ENCODE data around the gene TMEM129.
"Not testable (repeated sequence)": the region's sequence is repeated elsewhere in the genome, so short reads cannot be mapped to it uniquely, and the experiment has no call there.

Gene TMEM129

DNA sequence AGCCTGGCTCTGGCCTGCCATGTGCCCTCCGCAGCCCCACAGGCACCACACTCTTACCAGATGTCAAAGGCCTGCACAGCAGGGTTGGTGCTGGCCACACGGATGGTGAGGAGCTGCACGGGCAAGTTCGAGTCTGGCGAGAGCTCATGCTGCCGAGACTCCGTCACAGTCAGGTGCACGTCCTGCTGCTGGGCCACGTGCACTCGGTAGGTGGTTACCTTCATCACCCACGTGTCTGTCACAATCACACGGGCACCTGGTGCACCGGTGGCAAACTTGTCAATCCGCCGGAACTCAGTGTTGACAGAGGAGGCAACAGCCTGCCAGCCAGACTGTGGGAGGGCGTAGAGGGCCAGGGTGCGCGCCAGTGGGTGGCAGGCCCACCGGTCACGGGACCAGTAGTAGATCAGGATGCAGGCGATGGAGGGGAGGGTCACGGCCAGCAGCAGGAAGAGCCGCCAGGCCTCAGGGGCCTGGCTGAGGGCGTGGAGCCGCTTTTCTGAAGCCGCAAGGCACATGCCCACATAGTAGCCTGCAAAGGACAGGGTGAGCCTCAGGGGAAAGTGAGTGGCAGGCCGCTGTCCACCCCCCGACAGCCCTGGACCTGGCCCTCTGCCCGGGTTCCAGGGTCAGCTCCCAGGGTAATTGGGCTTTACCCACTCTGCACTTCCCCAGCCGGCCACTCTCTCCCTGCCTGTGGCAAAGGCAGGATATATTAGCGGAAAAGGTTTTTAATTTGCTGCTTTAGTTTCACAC lies 2.9 kb downstream of the TMEM129 start:
- no peak for DNase-seq

- DNase-seq: no peak
Observed at GRCh38 chr4:1717129-1718094, 3.7 kb downstream of the TMEM129 start.

DNA sequence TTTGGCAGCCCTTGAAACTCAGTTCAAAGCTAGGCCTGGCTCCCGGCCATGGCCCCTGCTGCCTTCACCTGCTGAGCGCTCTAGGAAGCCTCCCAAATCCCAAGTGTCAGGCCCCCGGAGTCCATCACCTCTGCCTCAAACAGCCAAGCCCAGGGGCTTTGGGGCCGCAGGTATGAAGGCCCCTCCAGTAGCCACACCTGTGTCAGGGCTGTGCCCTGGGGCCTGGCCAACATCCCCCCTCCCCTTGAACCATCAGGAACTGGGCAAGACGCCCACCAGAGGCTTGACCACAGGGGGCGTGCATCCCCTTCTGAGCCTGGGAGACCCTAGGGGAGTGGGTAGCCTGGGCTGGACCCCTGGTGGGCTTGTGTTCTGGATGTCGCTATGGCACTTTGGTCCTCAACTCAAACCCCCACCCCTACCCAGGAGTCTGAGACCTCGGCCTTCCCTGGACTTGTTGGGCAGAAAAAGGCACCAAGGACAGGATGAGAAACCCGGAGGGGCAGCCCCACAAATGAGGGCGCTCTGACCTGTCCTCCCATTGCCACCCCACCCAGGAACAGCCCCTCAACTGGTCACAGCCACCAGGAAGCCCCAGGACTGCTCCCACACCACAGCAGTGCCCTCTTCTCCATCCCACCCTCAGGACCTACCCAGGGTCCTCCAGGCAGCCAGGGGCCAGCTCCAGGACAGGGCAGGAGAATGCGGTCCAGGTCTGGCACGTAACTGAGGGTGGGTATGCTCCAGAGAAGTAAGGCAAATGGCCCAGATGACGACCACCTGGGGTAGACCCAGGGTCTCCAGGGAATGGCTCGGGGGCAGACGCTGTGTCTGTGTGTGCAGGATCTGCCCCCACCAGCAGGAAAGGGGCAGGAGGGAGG lies 4.8 kb downstream of the TMEM129 start:
- no peak for DNase-seq

DNA sequence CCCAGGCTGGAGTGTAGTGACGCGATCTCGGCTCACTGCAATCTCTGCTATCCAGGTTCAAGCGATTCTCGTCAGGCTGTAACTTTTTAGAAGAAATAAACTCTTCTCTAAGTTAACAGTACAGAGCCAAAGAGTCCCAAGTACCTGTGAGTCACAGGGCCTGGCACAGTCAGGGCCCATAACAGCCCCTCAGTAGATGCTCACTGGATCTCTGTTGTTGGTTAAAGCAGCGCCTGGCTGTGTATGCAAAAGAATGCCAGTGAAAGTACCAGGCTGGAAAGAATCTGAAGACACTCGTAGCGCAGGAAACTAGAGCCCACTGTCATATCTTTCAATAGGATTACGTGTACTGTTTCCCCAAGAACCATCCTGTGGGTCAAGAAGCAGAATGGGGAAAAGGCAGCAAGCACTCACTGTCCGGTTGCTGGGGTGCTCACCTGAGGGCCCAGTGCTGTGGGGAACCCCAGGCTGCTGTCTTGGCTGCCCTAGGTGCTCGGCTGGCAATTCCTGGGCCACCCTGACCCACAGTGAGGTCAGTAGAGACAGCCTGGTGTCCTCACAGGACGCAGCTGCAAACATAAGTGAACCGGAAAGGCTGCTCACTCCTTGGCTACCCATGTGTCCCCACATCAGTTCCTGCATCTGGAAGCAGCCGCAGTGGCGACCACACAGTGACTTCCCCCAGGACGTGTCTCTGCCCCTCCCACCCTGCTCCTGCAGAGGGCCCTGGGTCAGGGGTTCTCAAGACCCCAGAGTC lies 5.9 kb downstream of the TMEM129 start:
- no peak for DNase-seq

DNA sequence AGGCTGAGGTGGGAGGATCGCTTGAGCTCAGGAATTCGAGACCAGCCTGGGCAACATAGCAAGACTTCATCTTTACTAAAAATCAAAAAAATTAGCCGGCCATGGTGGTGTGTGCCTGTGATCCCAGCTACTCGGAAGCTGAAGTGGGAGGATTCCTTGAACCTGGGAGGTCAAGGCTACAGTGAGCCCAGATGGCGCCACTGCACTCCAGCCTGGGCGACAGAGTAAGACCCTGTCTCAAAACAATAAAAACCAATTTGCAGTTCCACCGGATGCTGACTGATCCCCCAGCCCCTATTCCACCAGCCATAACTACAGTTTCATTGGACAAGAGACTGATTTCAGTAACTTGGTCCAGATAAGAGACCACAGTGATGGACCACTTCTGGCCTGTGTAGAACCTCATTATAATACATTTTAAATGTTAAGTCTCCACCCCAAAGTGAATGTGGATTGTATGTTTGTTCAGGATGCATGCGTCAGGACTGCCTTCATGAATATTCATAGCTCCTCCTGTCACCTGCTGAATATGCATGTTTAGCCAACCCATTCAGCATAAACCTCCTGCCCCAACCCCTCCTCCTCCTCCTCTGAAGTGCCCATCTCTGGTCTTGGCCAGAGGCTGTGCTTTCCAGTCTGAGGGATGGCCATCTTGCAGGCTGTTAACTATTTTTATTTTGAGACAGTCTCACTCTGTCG lies 6.7 kb downstream of the TMEM129 start:
- DNase-seq: no peak

- DNase-seq: no peak
Observed at GRCh38 chr4:1713003-1713851, 7.9 kb downstream of the TMEM129 start.

DNA sequence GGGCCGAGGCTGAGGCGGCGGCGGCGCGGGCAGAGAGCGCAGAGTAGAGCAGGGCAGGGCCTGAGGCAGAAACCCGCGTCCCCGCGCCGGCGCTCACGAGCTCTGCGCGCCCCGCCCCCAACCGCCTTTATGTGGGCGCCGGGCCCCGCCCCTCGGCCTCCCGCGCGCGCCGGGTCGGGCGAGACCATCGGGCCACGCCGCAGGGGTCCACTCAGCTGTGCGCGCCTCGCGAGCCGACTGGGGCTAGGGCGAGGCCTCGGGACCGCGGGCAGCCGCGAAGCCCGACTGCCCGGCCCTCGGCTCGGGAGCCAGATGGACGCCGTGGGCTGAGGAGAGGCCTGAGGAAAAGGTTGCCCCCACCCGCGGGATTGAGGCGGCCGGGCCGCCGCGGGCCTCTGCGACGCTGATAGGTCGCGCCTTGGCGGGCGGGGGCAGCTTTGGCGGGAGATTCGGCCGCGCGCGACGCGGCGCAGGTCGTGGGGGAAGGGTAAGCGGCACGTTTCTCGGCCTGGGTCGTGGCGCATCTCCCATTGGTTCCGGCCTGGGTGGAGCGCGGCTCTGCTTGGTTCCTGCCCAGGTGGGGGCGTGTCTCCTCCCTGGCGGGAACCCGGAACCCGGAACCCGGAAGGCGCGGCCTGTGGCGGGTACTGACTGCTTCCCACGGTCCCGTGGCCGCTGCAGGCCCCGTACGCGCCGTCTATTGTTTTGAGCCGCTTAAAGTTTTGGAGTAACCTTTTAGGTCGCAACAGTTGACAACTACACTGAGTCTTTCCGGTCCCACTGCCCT lies 8.7 kb downstream of the TMEM129 start, which contains the start of gene SLBP:
TSS of gene SLBP (minus strand) at position 104 of the 787 bp plus-strand sequence. CDS start 131 bp downstream, outside the sequence.
- peak; percentile 79 to 93 for DNase-seq

GRCh38 chr4:1711571-1712215 lies 9.4 kb downstream of the TMEM129 start:
- DNase-seq: no peak

DNA sequence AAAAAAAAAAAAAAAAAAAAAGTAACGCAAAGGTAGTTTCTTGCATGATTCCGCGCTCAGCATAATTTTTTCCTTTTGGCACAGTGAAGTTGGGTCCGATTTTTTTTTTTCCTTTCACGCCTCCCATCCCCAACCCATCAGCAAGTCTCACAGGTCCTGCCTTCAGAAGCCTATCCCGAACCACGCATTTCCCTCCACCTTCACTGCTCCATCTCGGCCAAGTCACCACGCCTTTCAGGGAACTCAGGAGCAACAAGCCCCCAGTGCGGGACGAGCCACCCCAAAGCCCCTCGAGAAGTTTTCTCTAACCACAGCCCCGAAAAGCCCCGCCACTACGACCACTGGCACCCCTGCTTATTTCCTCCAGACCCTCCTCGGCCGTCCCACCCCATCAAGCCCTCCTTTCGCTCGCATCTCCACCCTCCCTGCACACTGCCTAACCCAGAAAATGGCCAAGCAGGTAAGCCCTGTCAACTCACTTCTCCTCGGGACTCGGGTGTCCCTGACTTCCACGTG lies 10.0 kb downstream of the TMEM129 start:
- DNase-seq: no peak

GRCh38 chr4:1708581-1708980 lies 12.5 kb downstream of the TMEM129 start:
- DNase-seq: no peak

DNA sequence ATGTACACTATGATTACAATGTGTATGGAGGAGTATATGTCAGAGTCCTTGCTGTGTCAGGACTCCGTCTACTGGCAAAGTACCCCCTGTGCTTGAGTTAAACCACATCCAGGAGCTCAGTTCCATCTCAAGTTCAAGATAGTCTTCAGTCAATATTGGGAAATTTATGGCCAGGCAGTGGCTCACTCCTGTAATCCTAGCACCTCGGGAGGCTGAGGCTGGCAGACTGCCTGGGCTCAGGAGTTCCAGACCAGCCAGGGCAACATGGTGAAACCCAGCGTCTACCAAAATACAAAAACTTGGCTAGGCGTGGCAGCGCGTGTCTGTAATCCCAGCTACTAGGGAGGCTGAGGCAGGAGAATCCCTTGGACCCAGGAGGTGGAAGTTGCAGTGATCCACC lies 14.8 kb downstream of the TMEM129 start:
- DNase-seq: no peak

DNA sequence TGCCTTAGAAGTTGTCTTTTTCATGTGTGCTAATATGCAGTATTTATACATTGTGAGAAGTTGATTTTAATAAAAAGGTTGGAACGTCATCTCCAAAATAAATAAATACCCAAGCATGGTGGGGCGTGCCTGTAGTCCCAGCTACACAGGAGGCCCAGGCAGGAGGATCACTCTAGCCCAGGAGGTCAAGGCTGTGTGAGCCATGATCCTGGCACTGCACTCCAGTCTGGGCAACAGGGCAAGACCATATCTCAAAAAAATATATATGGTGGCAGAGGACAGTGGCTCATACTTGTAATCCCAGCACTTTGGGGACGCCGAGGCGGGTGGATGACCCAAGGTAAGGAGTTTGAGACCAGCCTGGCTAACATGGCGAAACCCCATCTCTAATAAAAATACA lies 15.4 kb downstream of the TMEM129 start:
- DNase-seq: no peak

DNA sequence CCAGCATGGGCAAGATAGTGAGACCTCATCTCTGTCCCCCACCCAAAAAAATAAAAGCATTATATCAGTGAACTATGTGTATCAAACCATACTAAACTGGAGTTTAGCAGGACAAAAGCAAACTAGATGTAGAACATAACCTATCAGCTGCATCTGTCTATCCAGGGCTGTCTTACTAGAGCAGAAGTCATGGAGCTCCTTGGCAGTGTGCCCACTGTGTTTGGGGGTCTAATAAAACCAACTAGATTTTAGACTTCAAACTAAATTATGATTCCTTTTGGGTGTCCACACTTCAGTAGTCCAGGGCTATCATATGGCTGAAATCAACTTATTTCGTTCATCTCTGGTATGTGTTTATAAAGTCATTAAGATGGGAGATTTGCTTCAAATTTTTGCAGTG lies 17.3 kb downstream of the TMEM129 start:
- no peak for DNase-seq

DNA sequence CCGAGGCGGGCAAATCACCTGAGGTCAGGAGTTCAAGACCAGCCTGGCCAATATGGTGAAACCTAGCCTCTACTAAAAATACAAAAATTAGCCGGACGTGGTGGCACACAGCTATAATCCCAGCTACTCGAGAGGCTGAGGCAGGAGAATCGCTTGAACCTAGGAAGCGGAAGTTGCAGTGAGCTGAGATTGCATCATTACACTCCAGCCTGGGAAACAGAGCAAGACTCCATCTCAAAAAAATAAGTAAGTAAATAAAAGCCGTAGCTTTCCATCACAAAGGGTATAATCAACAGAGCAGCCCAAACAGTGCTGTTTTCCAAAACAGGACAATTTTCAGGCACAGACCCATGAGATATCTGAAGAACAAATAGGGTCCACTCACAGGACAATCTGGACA lies 19.5 kb downstream of the TMEM129 start:
- not testable (repeated sequence) for DNase-seq

- DNase-seq: no peak
Observed at GRCh38 chr4:1695913-1696312, 25.2 kb downstream of the TMEM129 start.

- peak in 1 of 2 experiments; percentile 50 for DNase-seq
Observed at GRCh38 chr4:1693131-1693896, 27.8 kb downstream of the TMEM129 start.

DNA sequence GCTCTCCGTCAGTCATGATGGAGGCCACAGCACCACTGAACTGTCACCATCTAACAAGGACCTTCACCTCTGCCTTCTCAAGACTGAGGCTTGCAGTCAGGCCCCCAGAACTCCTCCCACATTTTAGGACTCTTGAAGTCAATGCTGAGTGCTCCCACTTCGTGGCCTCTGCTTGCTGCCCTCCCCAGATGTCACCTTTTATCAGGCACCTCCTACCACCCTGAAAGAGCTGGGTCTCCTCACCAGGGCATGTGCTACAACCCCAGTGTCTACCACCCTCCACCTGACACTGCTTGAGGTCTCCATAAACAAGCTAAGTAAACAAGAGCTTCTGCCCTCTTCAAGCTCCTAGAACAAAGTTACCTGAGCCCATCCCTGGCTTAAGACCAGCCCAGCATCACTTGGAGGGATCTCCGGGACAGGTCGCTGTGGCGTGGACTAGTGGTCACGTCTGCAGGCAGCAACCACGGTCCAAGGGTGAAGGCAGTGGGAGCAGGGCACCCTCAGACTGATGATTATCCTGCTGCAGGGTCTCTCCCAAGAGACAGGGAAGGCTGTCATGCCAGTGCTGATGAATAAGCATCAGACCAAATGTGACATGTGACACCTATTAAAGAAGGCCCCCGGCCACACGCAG lies 29.3 kb downstream of the TMEM129 start:
- DNase-seq: no peak

All from NCI-H446 (cell line).